Tongue (tissue), 2 donors: Measurements from ENCODE around the gene NBPF6. TPM values are rescaled to one million over a fixed set of nuclear protein-coding genes. Genes with fewer than 3 reads are reported as not detected.
"Not testable (repeated sequence)": the region's sequence is repeated elsewhere in the genome, so short reads cannot be mapped to it uniquely, and the experiment has no call there.

Source experiments
- DNase-seq: peaks from one replicate; pipeline ENCODE4 v3.0.0-alpha.2; 2015
- total RNA-seq: library from RNA; depleted of rRNA; stranded (reverse); fragments of >200 nt; gene quantifications from one replicate; pipeline ENCODE4 v1.2.3, GENCODE V29; 2014

NBPF6 gene
- total RNA-seq, result not detected

- DNase-seq, result not testable (repeated sequence)
Observed at GRCh38 chr1:108450043-108450442, at the start of gene NBPF6. TSS of gene NBPF6 (plus strand) at chr1:108450343. CDS start at chr1:108450602, 259 bp downstream.

- not testable (repeated sequence) for DNase-seq
Observed at GRCh38 chr1:108411098-108411833, 38.9 kb upstream of the NBPF6 start.

GRCh38 chr1:108420129-108420528 is 30.0 kb upstream of the NBPF6 start:
- DNase-seq, result not testable (repeated sequence)

- not testable (repeated sequence) for DNase-seq
Observed at GRCh38 chr1:108421061-108421916, 28.9 kb upstream of the NBPF6 start.

- DNase-seq, result not testable (repeated sequence)
Observed at GRCh38 chr1:108426877-108427276, 23.3 kb upstream of the NBPF6 start.

- not testable (repeated sequence) for DNase-seq
Observed at GRCh38 chr1:108432002-108432401, 18.1 kb upstream of the NBPF6 start.

- DNase-seq, result not testable (repeated sequence)
Observed at GRCh38 chr1:108433404-108433803, 16.7 kb upstream of the NBPF6 start.

GRCh38 chr1:108438536-108438935 is 11.6 kb upstream of the NBPF6 start:
- DNase-seq, result not testable (repeated sequence)

- not testable (repeated sequence) for DNase-seq
Observed at GRCh38 chr1:108454521-108454920, 4.4 kb downstream of the NBPF6 start.

GRCh38 chr1:108458661-108459060 is 8.5 kb downstream of the NBPF6 start:
- DNase-seq, result not testable (repeated sequence)

- not testable (repeated sequence) for DNase-seq
Observed at GRCh38 chr1:108461758-108462157, 11.6 kb downstream of the NBPF6 start.

GRCh38 chr1:108463962-108464361 is 13.8 kb downstream of the NBPF6 start:
- DNase-seq, result not testable (repeated sequence)

GRCh38 chr1:108466166-108466565 is 16.0 kb downstream of the NBPF6 start:
- DNase-seq, result not testable (repeated sequence)

- not testable (repeated sequence) for DNase-seq
Observed at GRCh38 chr1:108467155-108467554, 17.0 kb downstream of the NBPF6 start.

- DNase-seq, result not testable (repeated sequence)
Observed at GRCh38 chr1:108470750-108471149, 20.6 kb downstream of the NBPF6 start.

GRCh38 chr1:108474516-108474915 is 24.4 kb downstream of the NBPF6 start:
- DNase-seq, result not testable (repeated sequence)

GRCh38 chr1:108478429-108479015 is 28.4 kb downstream of the NBPF6 start:
- DNase-seq, result no peak

- no peak for DNase-seq
Observed at GRCh38 chr1:108482708-108483107, 32.6 kb downstream of the NBPF6 start.

GRCh38 chr1:108485990-108486389 is 35.8 kb downstream of the NBPF6 start:
- not testable (repeated sequence) for DNase-seq

GRCh38 chr1:108486707-108487106 is 36.6 kb downstream of the NBPF6 start:
- not testable (repeated sequence) for DNase-seq

- DNase-seq, result not testable (repeated sequence)
Observed at GRCh38 chr1:108495008-108495407, 44.9 kb downstream of the NBPF6 start.

- DNase-seq, result not testable (repeated sequence)
Observed at GRCh38 chr1:108496856-108497255, 46.7 kb downstream of the NBPF6 start.

GRCh38 chr1:108502138-108502537 is 52.0 kb downstream of the NBPF6 start:
- DNase-seq, result no peak
